Astrocyte of the spinal cord (primary cell): ENCODE measurements around the gene PAGE2.

Experiments
- DNase-seq: peaks from one replicate; pipeline ENCODE4 v3.0.0; 2011; ENCODE audit warnings: low read depth, low spot score
- H3K4me3 ChIP-seq: 2 replicates; pipeline ENCODE4 v1.5.1; 2011; ENCODE audit warnings: low read depth, mild to moderate bottlenecking, low read length, moderate library complexity
- in situ Hi-C: cut with HindIII; loops from 2 replicates; pipeline ENCODE4 v1.10.0; 2017; ENCODE audit warnings: low sequenced_read_pairs
- TF ChIP-seq, protein P1 (sequence below): IDR thresholded peaks from 2 replicates; pipeline ENCODE4 v1.5.1; 2012; ENCODE audit warnings: low read depth, mild to moderate bottlenecking, low read length, inconsistent platforms

Gene PAGE2

DNA sequence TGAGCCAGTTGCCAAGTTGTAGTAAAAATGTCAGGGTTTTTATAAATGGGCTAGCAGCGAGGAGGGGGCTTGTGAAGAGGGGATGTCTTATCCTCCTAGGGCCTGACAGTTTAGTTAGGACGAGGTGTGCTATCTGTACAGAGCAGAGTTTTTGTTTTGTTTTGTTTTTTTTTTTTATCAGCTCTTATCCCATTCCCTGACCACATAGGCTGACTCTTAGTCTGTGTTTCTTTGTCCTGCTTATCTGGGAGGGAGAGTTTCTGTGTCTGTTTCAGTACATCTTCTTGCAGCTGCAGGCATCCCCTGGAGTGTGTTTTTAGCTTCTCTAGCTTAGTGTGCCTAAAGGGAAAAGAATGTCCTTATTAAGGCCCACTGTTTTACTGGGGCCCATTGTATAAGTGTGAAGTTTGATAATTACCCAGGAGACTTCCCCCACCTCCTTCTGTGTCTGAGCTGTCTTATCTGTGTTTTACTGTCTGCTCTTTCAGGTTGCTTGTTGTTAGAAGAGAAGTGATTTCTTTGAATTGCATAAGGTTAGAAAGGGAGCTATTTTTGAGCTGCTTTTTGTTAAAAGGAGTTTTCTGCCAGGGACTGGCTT is 32.0 kb downstream of the PAGE2 start:
- H3K4me3 ChIP-seq, result no peak overlapping the region
- in situ Hi-C loops, result no loop called here
- no peak for DNase-seq
- TF ChIP-seq, protein P1, sequence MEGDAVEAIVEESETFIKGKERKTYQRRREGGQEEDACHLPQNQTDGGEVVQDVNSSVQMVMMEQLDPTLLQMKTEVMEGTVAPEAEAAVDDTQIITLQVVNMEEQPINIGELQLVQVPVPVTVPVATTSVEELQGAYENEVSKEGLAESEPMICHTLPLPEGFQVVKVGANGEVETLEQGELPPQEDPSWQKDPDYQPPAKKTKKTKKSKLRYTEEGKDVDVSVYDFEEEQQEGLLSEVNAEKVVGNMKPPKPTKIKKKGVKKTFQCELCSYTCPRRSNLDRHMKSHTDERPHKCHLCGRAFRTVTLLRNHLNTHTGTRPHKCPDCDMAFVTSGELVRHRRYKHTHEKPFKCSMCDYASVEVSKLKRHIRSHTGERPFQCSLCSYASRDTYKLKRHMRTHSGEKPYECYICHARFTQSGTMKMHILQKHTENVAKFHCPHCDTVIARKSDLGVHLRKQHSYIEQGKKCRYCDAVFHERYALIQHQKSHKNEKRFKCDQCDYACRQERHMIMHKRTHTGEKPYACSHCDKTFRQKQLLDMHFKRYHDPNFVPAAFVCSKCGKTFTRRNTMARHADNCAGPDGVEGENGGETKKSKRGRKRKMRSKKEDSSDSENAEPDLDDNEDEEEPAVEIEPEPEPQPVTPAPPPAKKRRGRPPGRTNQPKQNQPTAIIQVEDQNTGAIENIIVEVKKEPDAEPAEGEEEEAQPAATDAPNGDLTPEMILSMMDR, result no peak

DNA sequence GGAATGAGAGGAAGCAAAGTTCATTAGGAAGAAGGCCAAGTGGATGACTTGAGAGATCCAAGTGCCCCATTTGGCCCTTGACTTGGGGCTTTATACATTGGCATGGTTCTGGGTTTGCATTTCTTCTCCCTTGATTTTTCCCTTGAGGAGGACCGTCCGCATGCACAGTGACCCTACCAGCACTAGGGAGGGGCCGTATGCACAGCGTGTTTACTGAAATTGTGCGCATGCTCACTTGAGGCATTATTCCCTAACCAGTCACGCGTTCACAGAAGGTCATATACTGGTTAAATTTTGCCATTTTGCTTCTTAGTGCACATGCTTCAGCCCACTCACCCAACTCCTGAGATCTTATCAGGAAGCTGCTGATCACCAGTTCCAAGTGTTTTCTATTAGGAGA is 35.1 kb downstream of the PAGE2 start:
- no peak overlapping the region for H3K4me3 ChIP-seq
- DNase-seq, result no peak
- TF ChIP-seq, protein P1, result no peak
- in situ Hi-C loops, result no loop called here

DNA sequence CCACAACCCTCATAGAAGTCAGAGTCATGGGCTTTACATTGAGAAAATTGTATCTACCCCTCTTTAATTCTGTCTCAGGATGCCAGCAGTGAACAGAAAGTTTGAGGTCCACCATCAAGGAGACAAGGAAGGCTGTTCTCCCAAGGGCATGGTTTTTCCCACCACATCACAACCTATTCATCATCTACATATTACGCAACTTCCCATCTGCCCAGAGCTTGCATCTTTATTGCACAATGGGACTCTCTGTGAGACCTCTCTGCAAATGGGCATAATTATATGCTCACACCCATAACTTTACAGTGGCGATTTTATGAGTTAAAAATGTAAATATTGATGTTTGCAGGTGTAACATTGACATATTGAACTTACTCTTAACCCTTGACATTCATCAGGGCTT is 38.9 kb downstream of the PAGE2 start:
- DNase-seq, result no peak

DNA sequence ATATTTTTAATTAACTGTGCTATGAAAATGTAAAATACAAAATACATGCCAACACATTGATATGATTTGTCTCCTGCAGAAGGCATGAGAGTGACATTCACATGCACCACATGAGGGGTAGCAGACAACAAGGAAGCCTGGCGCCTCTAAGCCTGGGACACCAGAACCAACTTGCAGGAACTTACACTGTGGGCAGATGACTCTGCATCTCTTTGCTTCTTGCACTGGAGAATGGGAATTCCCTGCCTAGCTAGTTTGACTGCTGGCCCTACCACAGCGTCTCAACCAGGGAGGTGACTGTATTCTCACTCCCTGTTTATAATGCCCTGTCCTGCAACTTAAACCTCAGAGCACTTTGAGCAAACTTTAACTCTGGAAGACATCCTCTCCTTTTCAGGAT is 40.5 kb downstream of the PAGE2 start:
- no peak overlapping the region for H3K4me3 ChIP-seq
- in situ Hi-C loops, result no loop called here
- TF ChIP-seq, protein P1, result no peak
- DNase-seq, result no peak

More for the DNA sequence above, 38.9 kb downstream of the PAGE2 start:
- TF ChIP-seq, protein P1, result no peak
- in situ Hi-C loops, result no loop called here
- no peak overlapping the region for H3K4me3 ChIP-seq

DNA sequence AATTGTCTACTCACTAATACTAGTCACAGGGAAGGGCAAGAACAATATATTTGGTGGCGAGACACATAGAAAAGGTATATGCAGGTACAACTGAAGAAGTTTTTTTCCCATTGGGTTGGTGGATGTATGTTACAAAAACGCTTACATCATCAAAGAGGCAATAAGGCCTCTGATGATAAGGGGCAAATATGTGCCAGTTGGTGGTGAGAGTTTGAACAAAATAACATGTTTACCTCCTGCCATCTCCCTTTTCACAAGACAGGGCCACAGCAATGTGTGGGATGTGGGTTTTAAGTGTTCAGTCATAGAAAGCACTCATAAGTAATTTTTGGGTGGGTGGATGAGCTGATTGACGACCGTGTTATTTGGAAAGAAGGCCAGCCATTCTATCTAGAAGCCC is 41.7 kb downstream of the PAGE2 start:
- in situ Hi-C loops, result no loop called here
- H3K4me3 ChIP-seq, result no peak overlapping the region
- TF ChIP-seq, protein P1, result no peak
- no peak for DNase-seq

DNA sequence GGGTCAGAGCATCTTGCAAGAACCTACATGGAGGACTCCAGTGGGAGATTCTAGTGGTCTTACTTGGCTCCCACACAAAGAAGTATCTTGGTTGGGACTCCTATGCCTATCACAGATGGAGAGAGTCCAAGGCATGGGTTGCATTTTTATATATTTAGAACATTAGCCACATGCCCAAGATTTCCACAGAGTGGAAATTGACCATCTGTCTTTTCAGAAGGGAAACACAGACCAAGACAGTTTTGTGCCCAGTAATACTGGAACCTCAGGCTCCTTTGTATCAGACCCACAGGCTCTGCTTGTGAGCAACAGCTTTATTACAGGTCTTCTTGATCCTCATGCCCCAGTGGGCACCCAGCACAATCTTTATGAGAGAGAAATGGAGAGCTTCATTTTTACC is 43.6 kb downstream of the PAGE2 start:
- TF ChIP-seq, protein P1, result no peak
- in situ Hi-C loops, result no loop called here
- no peak overlapping the region for H3K4me3 ChIP-seq
- no peak for DNase-seq
